Pulmonary artery endothelial cell (primary cell): Measurements from ENCODE around the gene BRIX1. TPM values are rescaled to one million over a fixed set of nuclear protein-coding genes. Genes with fewer than 3 reads are reported as not detected.
"Not testable (repeated sequence)": the region's sequence is repeated elsewhere in the genome, so short reads cannot be mapped to it uniquely, and the experiment has no call there.

Experiments
- DNase-seq: peaks from one replicate; pipeline ENCODE4 v3.0.0-alpha.2; 2011; ENCODE audit warnings: low read depth, low spot score
- total RNA-seq: library from RNA; depleted of rRNA; stranded (reverse); fragments of >200 nt; gene quantifications from 2 replicates; pipeline ENCODE4 v1.2.3, GENCODE V29; 2014

BRIX1 gene
- total RNA-seq, 1 donor from 2014 or later, result 34.2 TPM

- DNase-seq, result no peak
Observed at GRCh38 chr5:34914671-34915138, 806 bp upstream of the BRIX1 start.

- no peak for DNase-seq
Observed at GRCh38 chr5:34915856-34916192, 313 bp downstream of the BRIX1 start.

GRCh38 chr5:34916518-34916917, 1.0 kb downstream of the BRIX1 start:
- no peak for DNase-seq

- DNase-seq, result no peak
Observed at GRCh38 chr5:34918025-34918424, 2.5 kb downstream of the BRIX1 start.

- no peak for DNase-seq
Observed at GRCh38 chr5:34919077-34919476, 3.6 kb downstream of the BRIX1 start.

- not testable (repeated sequence) for DNase-seq
Observed at GRCh38 chr5:34923256-34923655, 7.7 kb downstream of the BRIX1 start.

GRCh38 chr5:34923694-34924461, 8.4 kb downstream of the BRIX1 start:
- no peak for DNase-seq

- no peak for DNase-seq
Observed at GRCh38 chr5:34924462-34924765, 8.9 kb downstream of the BRIX1 start.

- no peak for DNase-seq
Observed at GRCh38 chr5:34926318-34926888, 10.9 kb downstream of the BRIX1 start.

GRCh38 chr5:34927785-34928184, 12.3 kb downstream of the BRIX1 start:
- DNase-seq, result no peak

GRCh38 chr5:34928267-34928666, 12.8 kb downstream of the BRIX1 start:
- DNase-seq, result no peak

GRCh38 chr5:34929134-34929719, 13.7 kb downstream of the BRIX1 start, which contains the start of gene DNAJC21:
TSS of gene DNAJC21 (plus strand) at chr5:34929559. CDS start at chr5:34929820, 261 bp downstream.
- peak; percentile 84 for DNase-seq

GRCh38 chr5:34929720-34930461, 14.4 kb downstream of the BRIX1 start:
- DNase-seq, result no peak

- DNase-seq, result no peak
Observed at GRCh38 chr5:34930462-34930844, 14.9 kb downstream of the BRIX1 start.

- no peak for DNase-seq
Observed at GRCh38 chr5:34930870-34931269, 15.4 kb downstream of the BRIX1 start.

GRCh38 chr5:34932947-34933346, 17.4 kb downstream of the BRIX1 start:
- DNase-seq, result no peak

GRCh38 chr5:34941936-34942335, 26.4 kb downstream of the BRIX1 start:
- no peak for DNase-seq

- DNase-seq, result no peak
Observed at GRCh38 chr5:34944044-34944443, 28.5 kb downstream of the BRIX1 start.

GRCh38 chr5:34944460-34945047, 29.0 kb downstream of the BRIX1 start:
- no peak for DNase-seq

- no peak for DNase-seq
Observed at GRCh38 chr5:34957321-34957720, 41.8 kb downstream of the BRIX1 start.

- DNase-seq, result no peak
Observed at GRCh38 chr5:34957857-34958690, 42.6 kb downstream of the BRIX1 start.
